ENCODE measurements around the gene GALK2.

Gene GALK2

DNA sequence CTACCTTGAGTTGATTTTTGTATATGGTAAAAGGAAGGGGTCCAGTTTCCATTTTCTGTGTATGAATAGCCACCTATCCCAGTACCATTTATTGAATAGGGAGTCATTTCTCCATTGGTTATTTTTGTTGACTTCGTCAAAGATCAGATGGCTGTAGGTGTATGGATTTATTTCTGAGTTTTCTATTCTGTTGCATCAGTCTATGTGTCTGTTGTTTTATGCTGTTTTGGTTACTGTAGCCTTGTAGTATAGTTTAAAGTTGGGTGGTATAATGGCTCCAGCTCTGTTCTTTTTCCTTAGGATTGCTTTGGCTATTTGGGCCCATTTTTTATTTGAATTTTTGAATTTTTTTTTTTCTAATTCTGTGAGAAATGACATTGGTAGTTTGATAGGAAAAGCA lies 127.5 kb downstream of the GALK2 start:
- DNase-seq (ENCODE audit: low spot score in 2 of 2) (no peak), ATAC-seq (ENCODE audit: low read depth) (no peak)
- H3K36me3 Mint-ChIP-seq = peaks cover 46% of the 10 kb centered on the region

GRCh38 chr15:49300856-49301255 lies 130.8 kb downstream of the GALK2 start:
- Mint-ChIP-seq H3K36me3 (peaks cover 50% of the 10 kb centered on the region), H3K27me3 (no peaks in the 10 kb centered on the region), H3K9me3 (peaks cover 2% of the 10 kb centered on the region), H3K27ac (no peak overlapping the region), H3K4me3 (no peak overlapping the region), H3K4me1 (peaks cover 6% of the 10 kb centered on the region)
- DNase-seq (ENCODE audit: low spot score in 2 of 2) (no peak), ATAC-seq (ENCODE audit: low read depth) (no peak)

More for the DNA sequence above, 127.5 kb downstream of the GALK2 start:
- Mint-ChIP-seq H3K4me3 (no peak overlapping the region), H3K9me3 (peaks cover 2% of the 10 kb centered on the region), H3K27me3 (no peaks in the 10 kb centered on the region), H3K4me1 (peaks cover 3% of the 10 kb centered on the region), H3K27ac (no peak overlapping the region)

DNA sequence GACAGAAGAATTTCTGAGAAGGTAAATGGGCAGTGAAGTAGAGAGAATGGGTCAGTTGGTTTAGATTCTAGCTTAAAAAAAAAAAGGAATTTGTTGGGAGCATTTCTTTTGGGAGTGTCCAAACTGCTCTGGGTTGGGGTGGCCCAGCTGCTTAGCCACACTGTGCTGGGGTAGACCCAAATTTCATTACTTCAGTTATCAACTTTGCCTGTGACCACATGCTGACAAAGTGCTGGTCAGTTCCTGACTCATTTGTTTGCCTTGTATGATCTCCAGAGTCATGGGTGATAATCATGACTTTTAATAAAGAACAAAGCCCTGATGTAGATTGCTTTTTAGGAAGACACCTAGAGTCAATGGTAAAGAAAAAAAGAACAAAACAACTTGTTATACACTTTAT lies 131.5 kb downstream of the GALK2 start:
- H3K27ac Mint-ChIP-seq = no peak overlapping the region
- no peaks in the 10 kb centered on the region for H3K9me3 Mint-ChIP-seq
- H3K27me3 Mint-ChIP-seq = no peaks in the 10 kb centered on the region
- no peak overlapping the region for H3K4me3 Mint-ChIP-seq
- peaks cover 45% of the 10 kb centered on the region for H3K36me3 Mint-ChIP-seq
- peaks cover 6% of the 10 kb centered on the region for H3K4me1 Mint-ChIP-seq
- DNase-seq (ENCODE audit: low spot score in 2 of 2) = no peak
- no peak for ATAC-seq (ENCODE audit: low read depth)

DNA sequence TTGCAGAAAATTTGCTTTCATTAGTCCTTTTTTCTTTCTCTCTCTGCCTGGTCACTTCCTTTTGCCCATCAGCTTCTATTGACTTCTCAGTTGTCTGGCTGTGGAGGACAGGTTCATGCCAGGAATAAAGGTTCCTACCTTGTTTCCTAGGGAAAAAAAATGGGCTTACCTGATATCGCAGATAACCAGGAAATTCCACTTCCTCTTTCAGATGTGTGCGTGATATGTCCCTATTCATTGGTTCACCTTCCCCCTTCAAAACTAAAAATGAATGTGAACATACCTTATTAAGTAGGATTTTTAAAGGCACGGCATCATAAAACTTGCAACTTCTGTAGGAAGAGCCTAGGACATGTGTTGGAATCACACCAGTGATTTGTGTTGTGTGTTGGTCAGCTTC lies 133.0 kb downstream of the GALK2 start:
- no peak overlapping the region for H3K27ac Mint-ChIP-seq
- H3K27me3 Mint-ChIP-seq = no peaks in the 10 kb centered on the region
- H3K9me3 Mint-ChIP-seq = no peaks in the 10 kb centered on the region
- H3K4me1 Mint-ChIP-seq = peaks cover 6% of the 10 kb centered on the region
- DNase-seq (ENCODE audit: low spot score in 2 of 2) = no peak
- no peak overlapping the region for H3K4me3 Mint-ChIP-seq
- ATAC-seq (ENCODE audit: low read depth) = no peak
- peaks cover 45% of the 10 kb centered on the region for H3K36me3 Mint-ChIP-seq

- ATAC-seq (ENCODE audit: low read depth) = no peak
- no peak for DNase-seq (ENCODE audit: low spot score in 2 of 2)
- Mint-ChIP-seq H3K9me3 (peaks cover 2% of the 10 kb centered on the region), H3K27me3 (no peaks in the 10 kb centered on the region), H3K4me3 (no peak overlapping the region), H3K36me3 (peaks cover 44% of the 10 kb centered on the region), H3K27ac (no peak overlapping the region), H3K4me1 (peaks cover 7% of the 10 kb centered on the region)
Measured at GRCh38 chr15:49306551-49306950, 136.5 kb downstream of the GALK2 start.

- Mint-ChIP-seq H3K27ac (no peak overlapping the region), H3K9me3 (peaks cover 2% of the 10 kb centered on the region), H3K4me3 (no peak overlapping the region), H3K36me3 (peaks cover 52% of the 10 kb centered on the region), H3K27me3 (no peaks in the 10 kb centered on the region), H3K4me1 (peaks cover 3% of the 10 kb centered on the region)
- ATAC-seq (ENCODE audit: low read depth) = no peak
- no peak for DNase-seq (ENCODE audit: low spot score in 2 of 2)
Measured at GRCh38 chr15:49308686-49309085, 138.6 kb downstream of the GALK2 start.

DNA sequence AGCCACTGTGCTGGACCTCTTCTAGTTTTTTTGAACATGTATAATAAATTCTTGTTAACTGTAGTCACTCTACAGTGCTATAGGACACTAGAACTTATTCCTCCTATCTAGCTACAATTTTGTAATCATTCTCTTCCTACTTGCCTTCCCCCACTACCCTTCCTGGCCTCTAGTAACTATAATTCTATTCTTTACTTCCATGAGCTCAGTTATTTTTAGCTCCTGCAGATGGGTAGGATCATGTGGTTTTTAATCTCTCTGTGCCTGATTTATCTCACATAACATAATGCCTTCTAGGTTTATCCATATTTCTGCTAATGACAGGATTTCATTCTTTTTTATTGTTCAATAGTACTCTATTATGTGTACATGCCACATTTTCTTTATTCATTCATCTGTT lies 139.8 kb downstream of the GALK2 start:
- Mint-ChIP-seq H3K27me3 (no peaks in the 10 kb centered on the region), H3K4me3 (no peak overlapping the region), H3K4me1 (peaks cover 3% of the 10 kb centered on the region), H3K9me3 (peaks cover 2% of the 10 kb centered on the region), H3K36me3 (peaks cover 47% of the 10 kb centered on the region), H3K27ac (no peak overlapping the region)
- no peak for ATAC-seq (ENCODE audit: low read depth)
- DNase-seq (ENCODE audit: low spot score in 2 of 2) = no peak

DNA sequence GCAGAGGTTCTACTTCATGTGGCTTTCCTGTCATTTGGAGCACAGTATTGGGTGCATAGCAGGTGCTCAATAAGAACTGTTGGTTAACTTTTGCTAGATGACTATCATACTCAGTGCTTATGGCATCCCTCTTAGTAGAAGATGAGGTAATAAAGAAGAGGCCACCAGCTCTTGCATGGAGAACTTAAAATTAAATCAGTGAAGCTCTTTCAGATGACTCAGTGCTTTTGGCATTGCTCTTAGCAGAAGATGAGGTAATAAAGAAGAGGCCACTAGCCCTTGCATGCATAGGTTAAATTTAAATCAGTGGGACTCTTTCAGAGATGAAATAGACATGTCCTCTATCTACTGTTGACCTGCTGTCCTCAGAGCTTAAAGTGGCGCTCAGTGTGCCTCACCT lies 143.6 kb downstream of the GALK2 start:
- H3K27ac Mint-ChIP-seq = no peak overlapping the region
- peaks cover 4% of the 10 kb centered on the region for H3K9me3 Mint-ChIP-seq
- ATAC-seq (ENCODE audit: low read depth) (no peak), DNase-seq (ENCODE audit: low spot score in 2 of 2) (no peak)
- no peaks in the 10 kb centered on the region for H3K27me3 Mint-ChIP-seq
- H3K4me1 Mint-ChIP-seq = peaks cover 3% of the 10 kb centered on the region
- H3K36me3 Mint-ChIP-seq = peaks cover 49% of the 10 kb centered on the region
- no peak overlapping the region for H3K4me3 Mint-ChIP-seq

- peaks cover 3% of the 10 kb centered on the region for H3K4me1 Mint-ChIP-seq
- no peak overlapping the region for H3K4me3 Mint-ChIP-seq
- ATAC-seq (ENCODE audit: low read depth) (no peak), DNase-seq (ENCODE audit: low spot score in 2 of 2) (no peak)
- H3K9me3 Mint-ChIP-seq = peaks cover 4% of the 10 kb centered on the region
- H3K36me3 Mint-ChIP-seq = peaks cover 53% of the 10 kb centered on the region
- no peak overlapping the region for H3K27ac Mint-ChIP-seq
- H3K27me3 Mint-ChIP-seq = no peaks in the 10 kb centered on the region
Measured at GRCh38 chr15:49314716-49315115, 144.7 kb downstream of the GALK2 start.

GRCh38 chr15:49315391-49315823 lies 145.4 kb downstream of the GALK2 start:
- H3K4me1 Mint-ChIP-seq = no peaks in the 10 kb centered on the region
- H3K9me3 Mint-ChIP-seq = peaks cover 4% of the 10 kb centered on the region
- ATAC-seq (ENCODE audit: low read depth) (no peak), DNase-seq (ENCODE audit: low spot score in 2 of 2) (no peak)
- H3K27me3 Mint-ChIP-seq = no peaks in the 10 kb centered on the region
- H3K4me3 Mint-ChIP-seq = no peak overlapping the region
- peaks cover 53% of the 10 kb centered on the region for H3K36me3 Mint-ChIP-seq
- no peak overlapping the region for H3K27ac Mint-ChIP-seq

DNA sequence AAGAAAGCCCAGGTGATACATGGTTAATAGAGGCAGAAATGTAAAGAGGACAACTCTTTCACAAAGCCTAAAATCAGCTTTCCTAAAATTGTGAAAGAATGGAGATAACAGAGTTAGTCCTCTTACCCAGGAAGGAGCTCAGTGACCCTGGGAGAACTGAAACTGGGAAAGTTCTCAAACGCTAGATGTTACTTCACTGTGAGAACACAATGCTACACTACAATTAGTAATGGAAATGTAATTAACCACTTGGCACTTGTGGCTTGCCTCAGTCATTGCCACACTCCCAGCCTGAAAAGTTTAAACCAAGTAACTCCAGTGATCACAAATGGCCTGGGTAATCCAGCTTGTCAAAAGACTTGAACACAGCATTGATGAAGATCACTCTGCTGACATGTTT lies 150.3 kb downstream of the GALK2 start:
- no peak overlapping the region for H3K27ac Mint-ChIP-seq
- H3K9me3 Mint-ChIP-seq = peaks cover 2% of the 10 kb centered on the region
- no peak for DNase-seq (ENCODE audit: low spot score in 2 of 2)
- H3K36me3 Mint-ChIP-seq = peaks cover 47% of the 10 kb centered on the region
- no peaks in the 10 kb centered on the region for H3K4me1 Mint-ChIP-seq
- H3K4me3 Mint-ChIP-seq = no peak overlapping the region
- no peak for ATAC-seq (ENCODE audit: low read depth)
- H3K27me3 Mint-ChIP-seq = no peaks in the 10 kb centered on the region

DNA sequence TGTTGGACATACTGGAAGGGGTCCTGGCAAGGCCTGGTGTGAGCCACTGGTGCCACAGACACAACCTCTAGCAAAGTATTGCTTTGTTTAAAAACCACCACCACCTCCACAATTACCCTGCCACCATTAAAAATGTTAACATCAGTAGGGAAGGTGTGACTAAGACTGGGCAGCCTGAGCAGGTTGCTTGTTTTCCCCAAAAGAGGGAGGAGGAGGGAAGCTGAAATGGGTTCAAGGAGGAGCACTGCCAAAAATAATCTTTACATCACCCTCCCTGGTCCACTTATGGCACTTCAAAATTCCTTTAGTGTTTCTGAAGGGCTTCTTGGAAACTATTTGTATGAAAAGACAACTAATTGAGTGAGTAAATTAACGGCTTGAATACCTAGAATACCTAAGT lies 153.2 kb downstream of the GALK2 start:
- Mint-ChIP-seq H3K27ac (no peak overlapping the region), H3K27me3 (no peaks in the 10 kb centered on the region), H3K9me3 (no peaks in the 10 kb centered on the region), H3K36me3 (peaks cover 34% of the 10 kb centered on the region), H3K4me1 (no peaks in the 10 kb centered on the region), H3K4me3 (no peak overlapping the region)
- ATAC-seq (ENCODE audit: low read depth) (no peak), DNase-seq (ENCODE audit: low spot score in 2 of 2) (no peak)

- H3K4me1 Mint-ChIP-seq = no peaks in the 10 kb centered on the region
- H3K4me3 Mint-ChIP-seq = no peak overlapping the region
Measured at GRCh38 chr15:49327927-49328326, 157.9 kb downstream of the GALK2 start.

GRCh38 chr15:49328941-49329340 lies 158.9 kb downstream of the GALK2 start:
- Mint-ChIP-seq H3K27me3 (no peaks in the 10 kb centered on the region), H3K4me3 (no peak overlapping the region), H3K9me3 (no peaks in the 10 kb centered on the region), H3K4me1 (no peaks in the 10 kb centered on the region), H3K36me3 (peaks cover 13% of the 10 kb centered on the region), H3K27ac (no peak overlapping the region)
- DNase-seq (ENCODE audit: low spot score in 2 of 2) (no peak), ATAC-seq (ENCODE audit: low read depth) (no peak)

More at GRCh38 chr15:49327927-49328326, 157.9 kb downstream of the GALK2 start:
- Mint-ChIP-seq H3K27me3 (no peaks in the 10 kb centered on the region), H3K36me3 (peaks cover 14% of the 10 kb centered on the region), H3K27ac (no peak overlapping the region), H3K9me3 (no peaks in the 10 kb centered on the region)
- DNase-seq (ENCODE audit: low spot score in 2 of 2) = no peak
- ATAC-seq (ENCODE audit: low read depth) = no peak

DNA sequence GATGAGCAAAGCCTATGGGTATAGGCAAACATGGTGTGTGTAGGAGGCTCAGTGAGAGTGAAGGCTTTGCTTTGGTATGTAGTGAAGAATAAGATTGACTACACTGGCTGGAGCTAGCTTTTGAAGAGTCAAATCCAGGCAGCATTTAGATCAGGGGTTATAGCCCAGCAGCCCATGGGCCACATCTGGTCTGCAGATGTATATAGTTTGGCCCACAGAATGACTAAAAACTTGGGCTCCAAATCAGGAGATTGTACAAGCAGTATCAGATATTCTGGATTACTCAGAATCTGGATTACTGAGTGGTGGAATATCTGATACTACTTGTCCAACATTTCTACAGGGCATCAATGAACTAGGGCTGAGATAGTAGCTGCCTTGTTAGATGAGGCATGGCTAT lies 160.1 kb downstream of the GALK2 start:
- Mint-ChIP-seq H3K4me1 (peaks cover 2% of the 10 kb centered on the region), H3K9me3 (no peaks in the 10 kb centered on the region), H3K27me3 (no peaks in the 10 kb centered on the region), H3K27ac (no peak overlapping the region), H3K36me3 (peaks cover 13% of the 10 kb centered on the region), H3K4me3 (no peak overlapping the region)
- ATAC-seq (ENCODE audit: low read depth) (no peak), DNase-seq (ENCODE audit: low spot score in 2 of 2) (no peak)

Measured in memory B cell (primary cell).